DMS114 treated with DMSO at 0.1 percent for 48 hours (cell line): Measurements from ENCODE around the gene SYCP3.

Source experiments
- DNase-seq: peaks from one replicate; lab custom pipeline; 2025; ENCODE audit not compliant: unreplicated experiment; lab: John Stamatoyannopoulos, UW

The SYCP3 gene

DNA sequence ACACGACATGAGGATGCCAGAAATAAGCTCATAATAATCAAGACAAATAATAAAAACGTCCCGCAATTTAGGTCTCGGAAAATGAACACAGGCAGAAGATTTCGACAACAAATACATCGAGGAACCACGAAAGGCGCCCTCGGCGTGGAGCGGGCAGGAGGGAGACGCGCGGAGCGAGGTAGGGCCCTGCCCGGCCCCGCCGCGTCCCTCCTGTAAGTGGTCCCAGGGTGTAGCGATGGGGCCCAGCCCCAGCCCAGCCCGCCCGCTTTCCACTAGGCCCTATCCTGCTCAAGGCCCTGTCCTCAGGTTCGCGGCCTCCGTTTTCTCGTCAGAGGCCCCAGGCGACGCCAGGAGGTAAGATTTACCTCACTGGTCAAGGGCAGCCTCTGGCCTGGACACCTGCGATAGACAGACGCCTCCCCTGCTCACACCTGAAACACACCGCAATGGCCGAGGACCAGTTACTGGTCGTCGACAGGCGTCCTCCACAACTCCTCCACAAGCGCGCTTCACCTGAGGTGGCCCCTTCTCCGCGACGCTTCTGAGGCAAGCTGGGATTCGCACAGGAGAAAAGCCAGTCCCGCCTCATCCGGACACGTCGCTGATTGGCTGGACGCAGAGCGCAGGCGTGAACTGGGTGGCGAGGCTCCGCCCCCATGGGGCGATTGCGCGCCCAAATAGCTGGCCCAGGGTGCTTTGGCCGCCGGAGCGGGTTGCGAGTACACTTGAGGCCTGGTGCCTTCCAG, at the start of gene SYCP3:
SYCP3 (minus strand) TSS at position 543 of the 746 bp plus-strand sequence. CDS start 1,527 bp downstream, outside the sequence.
- no peak for DNase-seq

DNA sequence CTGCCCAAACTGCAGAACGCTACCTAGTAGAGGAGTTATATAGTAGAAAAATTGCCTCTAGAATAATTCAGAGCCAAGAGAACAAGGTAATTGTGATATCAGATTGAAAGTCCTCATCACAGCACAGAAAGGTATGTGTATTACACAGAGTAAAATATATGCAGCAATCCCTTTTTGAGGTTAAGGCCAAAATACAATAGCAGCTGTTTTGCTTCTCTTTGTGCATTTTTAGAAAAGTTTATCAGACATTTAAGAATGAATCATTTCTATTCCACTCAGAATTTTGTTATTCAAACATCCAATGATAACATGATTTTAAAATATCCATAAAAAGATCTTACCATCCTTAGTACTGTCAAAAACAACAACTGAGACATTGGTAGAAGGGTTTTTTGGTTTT, 46.4 kb upstream of the SYCP3 start:
- no peak for DNase-seq

DNA sequence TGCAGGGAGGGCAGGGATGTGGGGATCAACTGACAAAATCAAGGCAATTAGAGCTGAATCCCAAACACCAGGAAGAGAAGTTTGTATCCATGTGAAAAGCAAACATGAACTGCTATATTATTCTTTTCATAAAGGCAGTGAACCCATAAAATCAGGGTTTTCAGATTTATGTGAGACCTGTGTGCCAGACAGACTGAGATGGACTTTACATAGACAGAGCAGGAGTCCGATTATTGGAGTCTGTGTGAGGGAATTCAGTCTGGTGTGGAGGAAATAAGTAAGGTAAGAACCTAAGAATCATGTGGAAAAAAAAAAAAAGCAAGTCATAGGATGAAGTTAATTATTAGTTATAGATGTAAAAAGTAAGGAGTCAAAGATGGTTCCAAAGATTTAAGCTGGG, 45.1 kb upstream of the SYCP3 start:
- no peak for DNase-seq

DNA sequence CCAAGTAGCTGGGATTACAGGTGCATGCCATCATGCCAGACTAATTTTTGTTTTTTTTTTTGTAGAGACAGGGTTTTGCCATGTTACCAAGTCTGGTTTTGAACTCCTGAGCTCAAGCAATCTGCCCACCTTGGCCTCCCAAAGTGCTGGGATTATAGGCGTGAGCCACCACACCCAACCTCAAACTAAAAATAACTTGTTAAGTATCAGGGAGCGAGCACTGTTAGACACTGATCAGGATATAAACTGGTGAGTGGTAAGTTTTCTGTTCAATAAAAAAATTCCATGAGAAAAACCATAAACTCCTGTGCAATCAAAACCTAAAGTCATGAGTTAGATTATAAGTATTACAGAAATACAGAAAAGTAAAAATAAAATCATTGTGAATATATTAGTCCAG, 44.6 kb upstream of the SYCP3 start:
- DNase-seq: no peak

DNA sequence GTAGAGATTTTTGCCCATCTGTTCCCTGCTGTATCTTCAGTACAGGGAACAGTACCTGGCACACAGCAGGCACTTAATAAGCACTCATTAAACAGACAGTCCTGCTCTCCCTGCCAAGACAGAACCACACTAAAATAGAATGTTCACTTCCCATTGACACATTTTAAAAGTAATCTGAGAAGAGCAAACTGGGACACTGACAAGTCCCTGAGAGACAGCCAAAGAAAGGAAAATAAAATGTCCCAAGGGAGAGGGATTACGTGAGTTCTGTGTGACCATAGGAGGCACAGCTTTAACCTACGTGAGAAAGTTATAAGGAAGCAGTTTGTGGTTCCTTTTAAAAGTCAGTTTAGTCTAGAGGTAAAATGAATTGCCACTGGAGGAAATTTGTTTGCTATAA, 43.9 kb upstream of the SYCP3 start:
- DNase-seq: no peak

DNA sequence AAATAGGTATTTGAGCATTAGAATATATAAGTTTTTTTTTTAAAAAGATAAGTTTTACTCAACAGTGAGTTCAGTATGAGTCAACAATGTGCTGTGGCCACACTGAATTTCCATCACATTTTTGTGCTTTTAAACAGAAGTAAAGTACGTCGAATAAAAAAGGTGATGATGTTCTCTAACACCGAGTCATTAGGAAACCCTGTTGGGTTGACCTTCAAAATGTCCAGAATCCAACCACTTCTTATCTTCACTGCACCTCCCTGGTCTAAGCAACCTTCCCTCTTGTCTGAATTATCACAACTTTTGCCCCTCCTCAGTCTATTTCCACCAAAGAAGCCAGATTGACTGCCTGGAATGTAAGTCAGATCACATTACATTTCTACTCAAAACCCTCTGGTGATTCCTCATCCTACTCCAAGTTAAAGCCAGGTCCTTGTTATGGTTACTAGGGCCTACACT, 43.0 kb upstream of the SYCP3 start:
- no peak for DNase-seq

DNA sequence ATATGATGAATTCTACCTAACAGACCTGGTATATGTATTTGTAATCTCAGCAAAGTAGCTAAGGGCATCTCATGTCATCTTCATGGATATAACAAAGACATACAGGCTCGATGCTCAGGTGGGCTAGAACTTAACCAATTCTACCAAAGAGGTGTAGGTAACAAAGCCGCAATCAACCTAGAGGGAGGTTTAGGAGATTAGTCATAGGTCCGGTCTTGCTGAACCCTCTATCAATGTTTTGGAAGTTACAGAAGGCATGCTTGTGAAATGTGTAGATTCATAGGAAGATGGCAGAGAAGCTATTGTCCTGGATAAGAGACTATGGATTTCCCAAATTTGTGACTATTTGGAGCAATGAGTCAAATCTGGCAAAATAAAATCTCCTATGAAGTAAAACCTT, 42.6 kb upstream of the SYCP3 start:
- no peak for DNase-seq

DNA sequence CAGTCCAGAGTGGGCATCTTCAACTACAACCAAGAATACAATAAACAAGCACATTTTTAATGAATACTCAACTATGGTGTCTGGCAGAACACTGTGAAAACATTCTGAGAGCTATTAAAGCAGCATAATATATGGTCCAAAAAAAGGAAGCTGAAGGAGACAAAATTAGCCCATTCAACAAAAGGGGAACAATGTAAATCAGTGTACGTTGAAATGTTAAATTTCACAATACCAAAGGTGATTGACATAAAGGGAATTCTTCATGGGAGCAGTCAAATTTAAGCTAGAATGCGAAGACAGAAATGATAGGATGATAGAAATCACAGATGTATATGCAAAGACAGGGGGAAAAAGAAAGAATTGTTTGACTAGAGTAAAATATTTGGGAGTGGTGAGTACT, 41.3 kb upstream of the SYCP3 start:
- DNase-seq: no peak

DNA sequence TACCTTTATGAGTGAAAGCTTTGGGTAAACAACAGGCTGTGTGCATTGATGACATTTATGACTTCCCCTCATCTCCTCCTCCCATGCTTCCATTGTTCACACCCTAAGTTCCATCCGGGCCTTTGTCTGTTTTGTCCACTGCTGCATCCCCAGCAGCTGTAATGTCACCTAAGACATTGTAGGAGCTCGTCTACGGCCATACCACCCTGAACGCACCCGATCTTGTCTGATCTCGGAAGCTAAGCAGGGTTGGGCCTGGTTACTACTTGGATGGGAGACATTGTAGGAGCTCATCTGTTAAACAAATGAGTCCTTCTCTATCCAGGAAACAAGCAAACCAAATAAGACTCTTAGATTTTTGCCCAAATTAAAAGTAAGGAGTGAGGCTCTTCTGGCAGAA, 40.4 kb upstream of the SYCP3 start:
- DNase-seq: no peak

DNA sequence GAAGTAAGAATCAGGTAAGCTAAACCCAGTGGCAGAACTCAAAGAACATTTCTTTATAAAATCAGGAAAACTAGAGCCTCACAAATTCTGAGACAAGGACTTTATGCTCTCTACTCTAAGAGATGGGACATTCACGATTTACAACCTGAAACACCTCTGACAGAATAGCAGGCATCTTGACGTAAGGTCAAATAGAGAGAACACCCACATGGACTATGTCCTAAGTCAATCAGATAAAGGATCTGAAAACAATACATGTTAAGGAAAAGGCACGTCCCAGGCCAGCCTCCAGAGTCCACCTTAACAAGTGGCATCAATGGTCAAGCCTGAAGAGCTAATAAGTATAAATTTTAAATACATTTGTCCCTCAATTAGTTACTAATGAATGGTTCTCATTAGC, 39.9 kb upstream of the SYCP3 start:
- DNase-seq: no peak

DNA sequence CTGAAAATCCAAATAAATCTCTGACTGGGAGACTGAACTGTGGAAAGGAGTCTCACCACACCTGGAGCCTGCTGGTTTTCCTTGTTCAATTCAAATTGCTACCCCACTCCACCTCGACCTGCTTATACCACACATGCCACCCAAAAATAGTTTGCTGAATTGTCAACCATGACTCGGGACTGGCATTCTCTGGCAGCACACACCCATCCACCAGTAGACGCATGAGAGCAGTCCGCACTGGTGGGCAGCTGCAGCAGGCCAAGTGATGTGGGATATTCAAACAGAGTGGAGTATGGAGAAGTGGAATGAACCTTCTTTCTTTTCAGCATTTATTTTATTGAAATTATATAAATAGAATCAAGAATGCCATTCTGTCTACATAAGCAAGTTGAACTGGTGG, 38.7 kb upstream of the SYCP3 start:
- DNase-seq: no peak

DNA sequence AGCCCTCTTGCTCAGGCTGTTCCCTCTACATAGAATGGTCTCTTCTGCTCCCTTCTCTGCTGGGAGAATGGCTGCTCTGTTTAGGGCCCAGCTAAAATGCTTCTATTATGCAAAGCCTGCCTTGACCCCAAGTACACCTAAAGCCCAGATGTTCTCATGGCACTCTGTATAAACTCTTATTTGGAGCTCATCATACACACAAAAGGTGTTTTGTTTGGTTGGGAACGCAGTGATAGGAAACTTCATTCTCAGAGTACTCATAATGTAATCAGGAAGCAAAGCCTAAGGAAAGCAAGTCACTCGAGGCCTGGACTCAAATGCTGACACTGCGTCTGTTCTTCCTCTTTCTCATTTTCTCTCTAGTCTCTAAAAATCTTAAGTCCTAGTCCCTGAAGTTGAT, 38.2 kb upstream of the SYCP3 start:
- no peak for DNase-seq

DNA sequence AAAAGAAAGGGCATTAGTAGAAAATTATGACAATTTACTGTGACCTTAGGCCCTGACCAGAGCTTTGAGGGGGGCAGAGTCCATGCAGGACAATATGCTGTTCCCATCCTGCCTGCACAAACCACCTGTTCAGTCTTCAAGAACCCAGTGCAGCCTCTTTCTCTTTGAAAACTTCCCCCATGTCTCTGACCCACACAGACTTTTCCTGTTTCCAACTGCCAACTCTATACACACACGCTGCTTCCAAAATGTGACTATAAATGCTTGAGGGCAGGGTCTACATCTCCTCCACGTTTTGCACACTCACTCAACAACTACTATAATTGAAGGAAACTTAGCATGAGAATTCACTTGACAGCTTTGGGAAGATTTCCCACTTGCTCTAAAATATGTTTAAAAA, 36.6 kb upstream of the SYCP3 start:
- DNase-seq: no peak

DNA sequence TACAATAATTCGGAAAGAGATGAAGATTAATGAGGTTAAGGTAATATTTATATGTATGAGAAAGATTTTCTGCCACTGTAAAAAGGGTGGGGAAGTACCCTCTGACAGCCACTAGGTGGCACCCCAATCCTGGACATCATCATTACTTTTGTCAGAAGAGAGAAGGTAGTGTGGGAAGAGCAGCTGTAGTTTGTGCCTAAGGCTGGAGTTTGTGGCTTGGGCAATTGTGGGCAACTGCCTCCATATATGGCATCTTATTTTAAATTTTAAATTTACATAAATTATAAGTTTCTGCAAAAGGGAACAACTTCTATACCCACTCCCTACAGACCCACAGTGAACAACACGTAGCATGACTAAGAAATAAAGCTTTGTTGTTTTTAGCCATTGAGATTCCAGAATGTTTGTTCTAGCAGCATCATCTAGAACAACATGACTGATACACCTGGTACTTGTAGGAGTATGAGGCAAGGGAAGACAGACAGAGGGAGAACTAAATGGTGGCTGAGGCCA, 34.4 kb upstream of the SYCP3 start:
- DNase-seq: peak; percentile 62

DNA sequence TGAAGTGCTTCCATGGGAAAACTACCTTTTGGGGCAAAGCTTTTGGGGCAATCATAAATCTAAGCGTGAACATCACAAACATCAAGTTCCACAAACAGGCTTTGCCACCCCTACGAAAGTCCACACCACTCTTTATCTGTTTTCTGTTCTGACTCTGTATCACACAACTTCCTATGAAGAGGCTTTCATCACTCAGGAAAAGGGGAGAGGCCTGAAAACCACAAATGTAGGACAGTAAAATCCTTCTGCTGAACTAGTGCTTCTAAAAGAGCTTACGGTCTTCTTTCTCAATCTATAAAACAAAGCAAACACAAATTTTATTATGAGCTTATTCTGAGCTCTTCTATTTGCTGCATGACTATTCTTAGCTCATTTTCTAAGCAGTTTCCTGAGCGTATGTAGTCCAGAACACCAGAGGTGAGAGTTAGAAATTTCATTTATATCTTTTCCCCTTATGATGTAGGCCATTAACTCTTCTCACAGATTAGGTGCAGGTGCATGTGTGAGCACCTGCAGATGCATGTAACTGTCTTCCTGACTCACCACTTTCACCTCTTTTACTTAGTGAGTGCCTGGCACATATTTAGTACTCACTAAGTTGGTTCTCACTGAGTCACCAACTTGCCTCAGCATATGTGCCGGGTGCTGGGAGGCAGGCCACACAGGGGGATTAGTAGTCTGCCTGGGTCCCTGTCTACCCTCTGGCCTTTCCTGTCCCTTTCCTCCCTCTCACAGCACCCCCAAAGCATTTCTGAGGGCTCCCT, 32.9 kb upstream of the SYCP3 start:
- no peak for DNase-seq

DNA sequence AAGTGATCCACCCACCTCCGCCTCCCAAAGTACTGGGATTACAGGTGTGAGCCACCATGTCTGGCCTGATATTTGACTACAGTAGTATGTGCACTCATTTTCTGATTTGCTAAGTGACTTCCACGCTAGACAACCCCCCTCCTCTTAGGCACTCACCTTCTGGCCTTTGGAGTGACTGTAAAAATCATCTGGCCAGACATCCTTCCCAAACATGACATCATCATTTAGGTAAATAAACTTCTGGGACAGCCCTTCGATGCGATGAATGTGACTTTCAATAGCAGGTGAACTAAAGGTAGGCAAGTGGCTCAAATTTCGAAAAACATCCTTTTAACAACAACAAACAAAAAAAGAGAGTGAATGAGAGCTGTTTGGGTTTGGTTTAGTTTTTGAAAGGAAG, 30.6 kb upstream of the SYCP3 start:
- DNase-seq: no peak

DNA sequence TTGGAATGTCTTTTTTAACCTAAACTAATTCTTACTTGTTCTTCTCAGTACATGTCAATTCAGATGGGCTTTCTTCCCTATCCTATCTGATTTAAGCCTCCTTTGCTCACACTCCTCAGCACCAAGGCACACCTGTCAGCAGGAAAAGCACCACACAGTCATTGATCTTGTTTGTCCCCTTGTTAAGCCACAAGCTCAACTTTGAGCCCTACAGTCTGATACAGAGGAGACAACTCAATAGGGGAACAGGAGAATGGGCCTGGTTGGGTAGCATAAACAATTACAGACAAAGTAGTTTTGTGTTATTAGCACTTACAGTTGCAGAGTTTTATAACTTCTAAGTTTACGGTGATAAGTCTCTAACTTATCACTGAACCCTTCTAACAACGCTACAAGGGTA, 29.5 kb upstream of the SYCP3 start:
- DNase-seq: no peak

DNA sequence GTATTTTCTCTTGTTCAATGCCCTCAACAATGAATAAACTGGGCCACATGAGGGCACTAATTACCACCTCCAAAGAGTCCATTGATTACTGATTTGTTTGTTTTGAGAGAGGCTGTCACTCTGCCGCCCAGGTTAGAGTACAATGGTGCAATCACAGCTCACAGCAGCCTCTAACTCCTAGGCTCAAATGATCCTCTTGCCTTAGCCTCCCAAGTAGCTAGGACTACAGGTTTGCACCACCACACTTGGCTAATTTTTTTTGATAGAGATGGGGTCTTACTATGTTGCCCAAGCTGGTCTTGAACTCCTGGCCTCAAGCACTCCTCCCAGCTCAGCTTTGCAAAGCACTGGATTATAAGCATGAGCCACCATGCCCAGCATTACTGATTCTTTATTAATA, 28.3 kb upstream of the SYCP3 start:
- DNase-seq: no peak

DNA sequence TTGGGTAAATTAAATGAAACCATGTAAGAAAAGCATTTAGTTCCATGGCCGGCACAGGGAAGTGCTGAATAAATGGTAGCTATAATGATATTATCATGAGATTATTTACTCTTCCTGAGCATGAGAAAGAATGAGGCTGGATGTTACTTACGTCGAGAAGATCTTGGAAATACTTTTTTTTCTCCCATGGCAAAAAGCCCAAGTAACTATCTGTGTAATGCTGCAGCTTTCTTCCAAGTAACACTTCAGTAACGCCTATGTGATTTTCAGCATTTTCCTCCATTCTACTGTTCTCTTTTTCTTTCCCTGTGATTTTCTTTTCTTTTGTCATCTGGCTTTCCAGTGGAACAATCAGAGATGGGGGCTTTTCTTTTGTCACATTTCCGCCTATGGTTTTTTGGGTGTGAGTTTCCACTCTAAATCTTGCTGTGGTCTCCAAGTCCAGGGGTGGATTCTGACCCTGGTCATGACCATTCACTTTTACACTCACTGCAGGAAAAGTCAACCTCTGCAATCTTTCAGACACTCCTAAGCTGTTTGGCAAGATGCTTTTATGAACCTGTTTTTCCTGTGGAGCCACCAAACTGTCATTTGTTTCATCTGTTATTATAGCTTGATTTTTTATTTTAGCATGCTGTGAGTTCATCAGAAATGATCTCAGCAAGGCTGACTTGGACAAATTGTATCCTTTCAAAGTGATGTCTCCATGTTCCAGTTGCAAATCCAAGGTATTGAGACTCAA, 25.0 kb upstream of the SYCP3 start:
- DNase-seq: no peak

DNA sequence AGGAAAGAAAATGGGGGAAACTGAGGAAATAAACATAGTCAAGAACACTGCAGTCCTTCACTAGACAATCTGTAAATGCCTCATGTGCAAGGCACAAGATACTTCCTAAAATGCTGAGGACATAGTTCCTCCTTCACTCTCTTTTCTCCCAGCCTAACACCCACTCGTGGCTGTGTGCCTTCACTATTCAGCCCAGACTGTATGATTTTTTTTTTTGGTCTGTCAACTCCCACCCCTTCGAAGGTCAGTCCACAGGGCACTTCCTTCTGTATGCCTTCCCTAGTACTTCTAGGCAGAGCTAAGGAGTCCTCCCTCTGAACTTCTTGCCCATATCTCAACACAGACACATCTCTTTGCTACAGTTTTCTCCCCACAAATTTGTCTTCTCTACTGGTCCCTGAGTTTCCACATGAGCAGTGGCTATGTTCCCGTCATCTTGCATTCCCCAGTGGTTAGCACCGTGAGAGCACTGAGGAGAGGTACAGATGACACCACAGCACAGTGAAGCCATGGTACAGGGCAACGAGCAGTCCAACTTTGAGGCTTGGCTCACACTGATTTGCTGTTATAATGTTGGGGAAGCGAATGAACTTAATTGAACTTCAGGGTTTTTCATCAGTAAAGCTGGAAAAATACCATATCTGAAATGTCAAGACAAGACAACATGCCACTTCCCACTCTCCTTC, 24.1 kb upstream of the SYCP3 start:
- no peak for DNase-seq

DNA sequence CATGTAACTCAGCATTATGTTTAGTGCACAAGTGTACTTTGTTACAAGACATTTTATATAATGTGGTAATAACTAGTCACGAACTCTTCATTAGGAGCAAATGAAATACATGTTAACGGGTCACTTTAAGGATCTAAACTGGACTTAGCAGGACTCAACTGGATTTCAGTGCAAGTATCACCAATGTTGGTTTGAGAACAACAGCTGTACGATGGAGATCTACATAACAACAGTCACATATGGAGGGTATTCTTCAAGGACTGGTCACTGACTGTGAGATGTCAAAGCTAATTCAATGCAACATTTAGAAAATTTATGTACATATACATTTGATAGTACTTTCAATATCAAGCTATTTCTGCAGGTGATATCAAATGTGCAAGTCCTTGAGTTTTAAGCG, 22.5 kb upstream of the SYCP3 start:
- DNase-seq: no peak
